ENCODE data around the gene G2E3. TPM values are rescaled to one million over a fixed set of nuclear protein-coding genes. Genes with fewer than 3 reads are reported as not detected.
"Not testable (repeated sequence)": the region's sequence is repeated elsewhere in the genome, so short reads cannot be mapped to it uniquely, and the experiment has no call there.

Gene G2E3
- 16.2 and 18.5 TPM in 2 replicates for total RNA-seq (2014; rRNA removed; shearing (Covaris generic))

GRCh38 chr14:30558675-30559555 lies at the start of gene G2E3:
Gene G2E3, plus strand, starts transcription at chr14:30559158. Its CDS starts 21,922 bp downstream, at chr14:30581080.
- peak; percentile 83 for DNase-seq (ENCODE audit: low spot score)

GRCh38 chr14:30517737-30518136 lies 41.2 kb upstream of the G2E3 start:
- no peak for DNase-seq (ENCODE audit: low spot score)

GRCh38 chr14:30518867-30519560 lies 39.9 kb upstream of the G2E3 start:
- DNase-seq (ENCODE audit: low spot score), result no peak

GRCh38 chr14:30519961-30520360 lies 39.0 kb upstream of the G2E3 start:
- no peak for DNase-seq (ENCODE audit: low spot score)

- DNase-seq (ENCODE audit: low spot score), result no peak
These were observed 38.4 kb upstream of the G2E3 start for GRCh38 chr14:30520536-30520935.

GRCh38 chr14:30521899-30522736 lies 36.8 kb upstream of the G2E3 start:
- DNase-seq (ENCODE audit: low spot score), result peak; percentile 33

GRCh38 chr14:30525833-30526232 lies 33.1 kb upstream of the G2E3 start:
- peak; percentile 14 for DNase-seq (ENCODE audit: low spot score)

- DNase-seq (ENCODE audit: low spot score), result no peak
These were observed 31.8 kb upstream of the G2E3 start for GRCh38 chr14:30527196-30527595.

- DNase-seq (ENCODE audit: low spot score), result no peak
These were observed 30.8 kb upstream of the G2E3 start for GRCh38 chr14:30528119-30528518.

- DNase-seq (ENCODE audit: low spot score), result no peak
These were observed 29.9 kb upstream of the G2E3 start for GRCh38 chr14:30528778-30529642.

- DNase-seq (ENCODE audit: low spot score), result no peak
These were observed 26.7 kb upstream of the G2E3 start for GRCh38 chr14:30532264-30532663.

GRCh38 chr14:30533126-30533525 lies 25.8 kb upstream of the G2E3 start:
- no peak for DNase-seq (ENCODE audit: low spot score)

GRCh38 chr14:30541318-30541717 lies 17.6 kb upstream of the G2E3 start:
- no peak for DNase-seq (ENCODE audit: low spot score)

GRCh38 chr14:30546735-30547134 lies 12.2 kb upstream of the G2E3 start:
- not testable (repeated sequence) for DNase-seq (ENCODE audit: low spot score)

GRCh38 chr14:30547388-30548048 lies 11.4 kb upstream of the G2E3 start:
- DNase-seq (ENCODE audit: low spot score), result no peak

GRCh38 chr14:30550335-30550734 lies 8.6 kb upstream of the G2E3 start:
- DNase-seq (ENCODE audit: low spot score), result no peak

GRCh38 chr14:30551460-30551859 lies 7.5 kb upstream of the G2E3 start:
- peak; percentile 6 for DNase-seq (ENCODE audit: low spot score)

GRCh38 chr14:30553311-30553989 lies 5.5 kb upstream of the G2E3 start:
- DNase-seq (ENCODE audit: low spot score), result peak; percentile 18

GRCh38 chr14:30558362-30558674 lies 640 bp upstream of the G2E3 start:
- DNase-seq (ENCODE audit: low spot score), result no peak

GRCh38 chr14:30559638-30560091 lies 707 bp downstream of the G2E3 start:
- DNase-seq (ENCODE audit: low spot score), result peak; percentile 10
